GM15510 (cell line): ENCODE measurements around the gene ZNRD2.

Source experiments
- POLR2A ChIP-seq: IDR thresholded peaks from 3 replicates; pipeline ENCODE4 v1.6.1; 2011; ENCODE audit warnings: borderline replicate concordance; ENCODE audit not compliant: insufficient read length; ENCODE audit errors: extremely low read depth

Gene ZNRD2

GRCh38 chr11:65551572-65552387, 18.5 kb upstream of the ZNRD2 start:
- no peak for TF ChIP-seq POLR2A

DNA sequence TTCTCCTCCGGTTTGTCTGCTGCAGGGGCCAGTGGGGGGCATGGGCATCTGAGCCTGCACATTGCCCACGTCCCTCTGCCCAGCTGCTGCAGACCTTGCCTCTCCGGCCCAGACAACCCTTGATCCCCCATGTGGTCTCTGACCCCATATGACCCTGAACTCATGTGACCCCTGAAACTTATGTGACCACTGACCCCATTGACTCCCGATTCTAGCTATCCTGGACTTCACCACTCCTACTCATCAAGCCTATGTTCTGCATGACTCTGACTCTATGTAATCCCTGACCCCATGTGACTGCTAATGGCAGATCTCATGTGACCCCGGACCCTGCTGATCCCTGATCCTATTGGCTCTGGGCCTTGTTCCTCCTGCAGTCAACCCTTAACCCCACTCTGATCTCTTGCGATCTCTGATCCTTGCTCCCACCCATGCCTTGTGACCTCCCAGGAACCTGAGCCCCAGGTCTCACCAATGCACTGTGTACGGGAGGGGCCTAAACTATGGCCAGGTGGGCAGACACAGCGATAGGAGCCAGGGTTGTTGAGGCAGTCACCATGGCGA, 17.8 kb upstream of the ZNRD2 start:
- TF ChIP-seq POLR2A, result no peak

DNA sequence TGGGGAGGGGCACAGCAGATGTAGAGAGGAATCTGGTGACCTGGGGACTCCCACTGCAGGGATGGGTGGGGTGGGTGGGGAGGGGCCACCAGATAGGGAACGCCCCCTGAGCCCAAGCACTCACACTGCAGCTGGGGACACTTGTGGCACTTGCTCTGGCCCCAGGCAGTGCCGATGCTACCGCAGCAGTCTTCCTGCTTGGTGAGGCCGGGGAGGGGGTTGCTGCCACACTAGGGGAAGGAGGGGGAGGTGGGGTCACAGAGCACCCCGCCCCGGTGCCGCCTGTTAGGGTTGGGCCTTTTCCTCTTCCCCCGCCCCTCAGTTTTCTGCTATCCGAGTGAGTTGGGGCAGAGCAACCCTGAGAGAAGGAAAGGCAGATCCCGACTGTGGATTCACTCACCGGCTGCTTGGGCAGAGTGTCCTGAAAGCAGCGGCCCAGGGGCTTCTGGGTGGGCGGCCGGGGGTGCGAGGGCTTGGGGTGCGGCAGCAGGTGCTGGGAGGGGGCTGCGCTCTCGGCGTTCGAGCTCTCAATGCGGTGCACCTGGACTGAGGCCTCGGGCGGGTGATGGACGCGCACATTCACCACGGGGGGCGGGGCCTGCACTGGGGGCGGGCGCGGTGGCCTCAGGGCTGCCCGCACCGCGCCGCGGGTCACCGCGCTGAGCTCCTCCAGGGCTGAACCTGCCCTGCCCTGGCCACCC, 16.8 kb upstream of the ZNRD2 start:
- no peak for TF ChIP-seq POLR2A

- no peak for TF ChIP-seq POLR2A
Observed at GRCh38 chr11:65554057-65554818, 16.0 kb upstream of the ZNRD2 start.

DNA sequence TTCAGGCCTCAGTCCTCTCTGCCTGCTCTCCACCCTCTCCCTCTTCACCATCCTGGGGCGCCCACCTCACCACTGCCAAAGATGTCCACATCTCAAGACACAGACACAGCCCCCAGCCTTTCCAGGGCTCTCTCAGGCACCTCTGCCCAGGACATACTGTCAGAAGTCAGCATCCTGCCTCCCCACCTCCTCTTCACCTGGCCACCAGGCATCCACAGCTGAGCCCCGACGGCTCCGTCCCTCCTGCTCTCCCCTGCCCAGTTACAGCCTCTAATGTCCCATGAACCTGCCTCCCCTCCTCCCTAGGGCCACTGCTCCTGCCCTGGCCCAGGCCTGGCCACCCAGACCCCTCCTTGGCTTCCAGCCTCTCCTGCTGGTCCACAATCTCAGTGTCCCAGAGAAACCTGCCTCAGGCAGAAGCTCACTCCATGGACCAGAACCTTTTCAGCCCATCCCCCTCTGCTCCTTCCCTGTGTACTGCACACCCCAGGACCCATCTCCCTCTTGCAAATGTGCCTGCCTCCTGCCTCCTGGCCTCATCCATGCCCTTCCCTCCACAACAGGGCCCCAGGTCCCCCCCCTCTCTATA, 15.3 kb upstream of the ZNRD2 start:
- TF ChIP-seq POLR2A, result no peak

DNA sequence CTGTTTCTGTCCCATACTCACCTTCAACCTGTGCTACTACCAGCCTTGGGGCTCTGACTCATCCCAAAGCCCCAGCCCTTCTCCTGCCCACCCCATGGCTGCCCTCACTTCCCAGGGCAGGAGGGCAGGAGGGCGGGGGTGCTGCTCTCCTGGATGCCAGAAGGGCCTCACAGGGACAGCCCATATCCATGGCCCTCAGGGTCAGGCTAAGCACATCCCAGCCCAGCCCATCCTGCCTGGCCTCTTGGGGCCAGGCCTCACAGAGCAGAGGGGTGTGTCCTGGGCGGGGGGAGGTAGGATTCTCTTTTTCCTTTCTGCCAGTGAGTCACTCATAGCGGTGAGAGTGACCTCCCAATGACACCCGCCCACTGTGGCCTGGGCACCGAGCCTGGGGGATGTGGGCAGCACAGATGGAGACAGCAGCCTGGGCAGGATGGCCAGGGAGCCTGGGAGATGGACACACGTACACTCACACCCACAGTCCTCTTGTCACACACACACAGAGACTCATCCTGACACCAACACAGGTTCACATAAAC, 14.5 kb upstream of the ZNRD2 start:
- TF ChIP-seq POLR2A, result no peak

DNA sequence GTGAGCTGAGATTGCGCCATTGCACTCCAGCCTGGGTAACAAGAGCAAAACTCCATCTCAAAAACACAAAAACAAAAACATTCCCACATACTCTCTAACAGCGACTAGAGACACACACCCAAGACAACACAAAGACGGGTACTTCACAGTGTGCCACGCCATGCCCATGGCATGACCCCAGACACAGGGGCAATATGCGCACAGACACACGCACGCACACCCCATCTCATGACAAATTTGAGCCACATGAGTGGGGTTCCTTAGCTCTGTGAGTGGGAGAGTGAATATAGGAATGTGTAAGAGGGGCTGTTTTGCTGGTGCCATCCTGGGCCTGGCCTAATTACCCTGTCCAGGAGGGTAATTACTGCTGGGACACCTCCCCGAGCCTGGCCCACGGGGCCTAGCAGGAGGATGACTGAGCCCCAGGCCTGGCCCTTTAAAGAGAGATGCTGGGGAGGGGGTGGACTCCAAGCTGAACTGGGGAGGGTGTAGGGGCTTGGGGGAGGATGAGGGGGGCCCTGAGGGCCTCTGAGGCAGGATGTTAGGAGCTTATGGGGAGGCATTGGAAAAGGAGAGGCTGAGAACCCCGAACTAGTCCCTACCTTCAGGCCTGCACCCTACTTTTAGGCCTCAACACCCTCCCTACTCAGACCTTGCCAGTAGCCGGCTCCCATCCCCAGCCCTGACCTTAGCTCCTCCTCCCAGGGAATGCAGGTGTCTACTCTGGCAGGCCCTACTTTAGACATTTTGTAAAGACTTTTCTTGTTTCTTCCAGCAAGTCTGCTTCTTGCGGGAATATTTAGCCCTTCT, 13.6 kb upstream of the ZNRD2 start:
- no peak for TF ChIP-seq POLR2A

GRCh38 chr11:65557280-65558001, 12.8 kb upstream of the ZNRD2 start:
- no peak for TF ChIP-seq POLR2A

- TF ChIP-seq POLR2A, result no peak
Observed at GRCh38 chr11:65558002-65558929, 12.0 kb upstream of the ZNRD2 start, which contains the start of gene LTBP3. TSS of gene LTBP3 (minus strand) at chr11:65558359. CDS start at chr11:65557959, 400 bp downstream.

GRCh38 chr11:65558930-65559509, 11.3 kb upstream of the ZNRD2 start:
- no peak for TF ChIP-seq POLR2A

DNA sequence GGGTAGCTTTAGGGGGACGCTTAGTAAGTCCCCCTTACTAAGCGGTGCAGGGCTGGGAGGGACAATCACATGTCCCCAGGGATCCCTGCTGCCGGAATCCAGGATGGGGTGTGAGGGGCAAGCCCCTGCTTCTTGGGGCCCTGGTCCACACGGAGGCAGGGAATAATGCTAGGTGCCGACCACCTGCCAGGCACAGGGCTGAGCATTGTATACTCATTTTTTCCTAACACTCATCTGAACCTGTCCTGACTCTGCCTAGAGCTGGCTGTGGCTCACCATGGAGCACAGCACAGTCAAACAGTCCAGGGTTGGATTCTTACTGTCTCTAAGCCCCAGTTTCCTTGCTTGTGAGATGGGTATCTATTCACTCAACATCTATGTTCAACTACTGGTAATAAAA, 10.7 kb upstream of the ZNRD2 start:
- no peak for TF ChIP-seq POLR2A
